Measurements from ENCODE around the gene GULP1. TPM values are rescaled to one million over a fixed set of nuclear protein-coding genes. Genes with fewer than 3 reads are reported as not detected.
A peak's percentile ranks its signal among the peaks of the same experiment; 100 is the strongest.
"Not testable (repeated sequence)": the region's sequence is repeated elsewhere in the genome, so short reads cannot be mapped to it uniquely, and the experiment has no call there.

The GULP1 gene
- polyA plus RNA-seq, 4 donors: 51.7 to 77.3 (median 64.6) TPM

- DNase-seq (ENCODE audit: low read depth in 4 of 4, low spot score in 3 of 4): no peak
Measured at GRCh38 chr2:188577231-188577630, 285.6 kb downstream of the GULP1 start.

- no peak for DNase-seq (ENCODE audit: low read depth in 4 of 4, low spot score in 3 of 4)
Measured at GRCh38 chr2:188580738-188581137, 289.1 kb downstream of the GULP1 start.

DNA sequence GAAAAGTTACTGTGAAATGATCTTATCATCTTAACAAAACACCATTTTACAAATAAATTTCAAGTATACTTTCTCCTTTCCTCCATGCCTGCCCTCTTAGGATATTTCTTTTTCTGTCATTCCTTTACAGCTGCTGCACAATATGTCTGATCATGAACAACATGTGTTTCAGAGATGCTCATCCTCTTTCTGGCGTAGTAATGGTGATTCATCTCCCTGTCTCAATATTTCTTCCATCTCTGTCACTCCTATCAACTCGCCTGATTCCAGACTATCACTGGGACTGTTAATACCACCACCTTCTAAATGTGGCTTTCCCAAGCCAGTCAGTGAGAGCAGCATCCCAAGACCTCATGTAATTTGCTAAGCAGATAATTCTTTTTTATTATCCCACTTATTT, 290.5 kb downstream of the GULP1 start:
- DNase-seq (ENCODE audit: low read depth in 4 of 4, low spot score in 3 of 4): no peak

- DNase-seq (ENCODE audit: low read depth in 4 of 4, low spot score in 3 of 4): no peak
Measured at GRCh38 chr2:188588235-188588634, 296.6 kb downstream of the GULP1 start.

- no peak for DNase-seq (ENCODE audit: low read depth in 4 of 4, low spot score in 3 of 4)
Measured at GRCh38 chr2:188596054-188596453, 304.4 kb downstream of the GULP1 start.

- DNase-seq (ENCODE audit: low read depth in 4 of 4, low spot score in 3 of 4): peak; percentile 19 to 37 (median 30)
Measured at GRCh38 chr2:188598551-188598950, 306.9 kb downstream of the GULP1 start.

- DNase-seq (ENCODE audit: low read depth in 4 of 4, low spot score in 3 of 4): peak in 2 of 4 donors; percentile 4 to 6
Measured at GRCh38 chr2:188599140-188599539, 307.5 kb downstream of the GULP1 start.

DNA sequence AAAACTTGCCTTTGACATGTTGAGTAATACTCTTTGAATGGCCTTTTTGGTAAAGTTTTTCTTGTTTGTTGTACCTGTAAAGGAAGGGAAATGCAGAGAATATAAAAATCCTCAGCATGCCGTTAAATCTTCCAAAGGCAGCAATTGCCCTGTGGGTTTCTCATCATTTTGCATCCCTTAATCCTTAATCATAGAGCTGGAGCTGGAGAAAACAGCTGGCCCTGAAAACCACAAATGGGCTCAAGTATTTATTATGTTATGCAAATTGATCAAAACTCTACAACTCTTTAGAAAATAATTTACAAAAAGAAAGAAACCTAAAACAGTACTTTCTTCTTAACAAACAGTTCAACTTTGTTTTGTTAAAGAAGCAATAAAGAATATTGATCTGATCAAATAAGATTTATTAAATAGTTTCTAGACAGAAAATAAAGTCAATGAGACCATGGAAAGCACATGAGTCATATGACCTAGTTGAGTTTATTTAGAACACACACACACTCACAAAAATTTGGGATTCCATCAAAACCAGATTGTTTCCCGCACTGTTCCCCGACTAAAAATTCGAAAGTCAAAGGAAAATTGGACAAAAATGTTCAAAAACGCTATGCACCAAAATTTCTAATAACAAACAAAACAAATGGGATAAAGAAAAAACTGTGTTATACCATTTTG, 309.0 kb downstream of the GULP1 start:
- no peak for DNase-seq (ENCODE audit: low read depth in 4 of 4, low spot score in 3 of 4)

DNA sequence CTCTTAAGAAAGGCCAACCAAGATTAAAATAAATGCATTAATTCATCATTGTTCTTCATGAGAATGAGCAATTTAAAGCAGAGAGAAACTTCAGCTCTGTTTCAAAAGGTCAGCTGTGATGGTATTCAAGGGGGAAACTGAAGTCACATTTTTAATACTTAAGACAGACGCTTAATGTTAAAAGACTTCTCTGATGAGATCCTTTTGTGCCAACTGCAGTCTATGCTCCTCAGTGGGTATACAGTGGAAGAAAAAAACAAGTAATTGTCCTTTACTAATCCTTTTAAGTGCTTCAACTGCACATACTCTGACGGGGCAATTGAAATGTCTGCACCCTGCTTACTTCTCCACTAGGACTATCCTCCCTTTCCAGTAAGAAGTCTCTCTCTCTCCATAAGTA, 309.7 kb downstream of the GULP1 start:
- DNase-seq (ENCODE audit: low read depth in 4 of 4, low spot score in 3 of 4): no peak

DNA sequence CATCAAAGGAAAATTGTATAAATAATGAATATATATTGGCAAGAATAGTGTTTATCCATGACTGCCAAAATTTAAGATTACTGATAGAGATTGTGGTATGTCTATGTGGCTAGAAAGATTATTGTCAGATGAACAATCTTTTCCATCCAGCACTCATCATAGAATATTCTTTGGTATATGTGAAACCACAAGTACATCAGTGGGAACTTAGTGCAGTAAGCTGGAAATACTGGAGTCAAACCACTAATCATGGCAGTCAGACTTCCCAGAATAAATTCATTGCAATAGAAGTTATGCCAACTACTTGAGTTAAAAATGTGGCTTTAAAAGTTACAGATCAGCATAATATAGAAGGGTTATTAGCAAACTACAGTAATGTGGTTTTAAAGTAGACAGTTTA, 310.3 kb downstream of the GULP1 start:
- no peak for DNase-seq (ENCODE audit: low read depth in 4 of 4, low spot score in 3 of 4)

DNA sequence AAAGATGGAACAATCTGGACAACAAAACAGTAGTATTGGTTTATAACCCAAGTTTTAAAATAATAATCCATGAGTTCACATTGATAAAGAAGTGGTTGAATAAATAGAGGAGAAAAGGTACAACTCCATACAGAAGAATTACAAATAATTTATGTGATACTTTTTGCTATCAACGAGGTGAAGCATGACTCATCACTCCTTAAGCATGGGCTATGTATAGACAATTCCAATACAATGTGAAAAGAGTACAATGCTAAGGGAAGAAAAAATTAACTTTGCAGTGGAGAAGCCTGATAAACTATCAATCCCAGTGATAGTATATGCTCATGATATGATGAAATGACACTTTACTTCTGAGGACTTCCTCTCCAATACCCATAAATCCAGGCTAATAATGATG, 312.9 kb downstream of the GULP1 start:
- no peak for DNase-seq (ENCODE audit: low read depth in 4 of 4, low spot score in 3 of 4)

DNA sequence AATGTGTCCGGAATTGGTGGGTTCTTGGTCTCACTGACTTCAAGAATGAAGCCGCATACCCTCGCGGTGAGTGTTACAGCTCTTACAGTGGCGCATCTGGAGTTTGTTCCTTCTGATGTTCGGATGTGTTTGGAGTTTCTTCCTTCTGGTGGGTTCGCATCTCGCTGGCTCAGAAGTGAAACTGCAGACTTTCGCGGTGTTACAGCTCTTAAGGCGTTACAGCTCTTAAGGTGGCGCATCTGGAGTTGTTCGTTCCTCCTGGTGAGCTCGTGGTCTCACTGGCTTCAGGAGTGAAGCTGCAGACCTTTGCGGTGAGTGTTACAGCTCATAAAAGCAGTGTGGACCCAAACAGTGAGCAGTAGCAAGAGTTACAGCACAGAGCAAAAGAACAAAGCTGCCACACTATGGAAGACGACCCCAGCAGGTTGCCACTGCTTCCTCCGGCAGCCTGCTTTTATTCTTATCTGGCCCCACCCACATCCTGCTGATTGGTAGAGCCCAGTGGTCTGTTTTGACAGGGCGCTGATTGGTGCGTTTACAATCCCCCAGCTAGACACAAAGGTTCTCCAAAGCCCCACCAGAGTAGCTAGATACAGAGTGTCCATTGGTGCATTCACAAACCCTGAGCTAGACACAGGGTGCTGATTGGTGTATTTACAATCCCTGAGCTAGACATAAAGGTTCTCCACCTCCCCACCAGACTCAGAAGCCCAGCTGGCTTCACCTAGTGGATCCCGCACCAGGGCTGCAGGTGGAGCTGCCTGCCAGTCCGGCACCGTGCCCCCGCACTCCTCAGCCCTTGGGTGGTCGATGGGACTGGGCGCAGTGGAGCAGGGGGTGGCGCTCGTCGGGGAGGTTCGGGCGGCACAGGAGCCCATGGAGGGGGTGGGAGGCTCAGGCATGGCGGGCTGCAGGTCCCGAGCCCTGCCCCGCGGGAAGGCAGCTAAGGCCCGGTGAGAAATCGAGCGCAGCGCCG, 314.2 kb downstream of the GULP1 start:
- DNase-seq (ENCODE audit: low read depth in 4 of 4, low spot score in 3 of 4): not testable (repeated sequence)

DNA sequence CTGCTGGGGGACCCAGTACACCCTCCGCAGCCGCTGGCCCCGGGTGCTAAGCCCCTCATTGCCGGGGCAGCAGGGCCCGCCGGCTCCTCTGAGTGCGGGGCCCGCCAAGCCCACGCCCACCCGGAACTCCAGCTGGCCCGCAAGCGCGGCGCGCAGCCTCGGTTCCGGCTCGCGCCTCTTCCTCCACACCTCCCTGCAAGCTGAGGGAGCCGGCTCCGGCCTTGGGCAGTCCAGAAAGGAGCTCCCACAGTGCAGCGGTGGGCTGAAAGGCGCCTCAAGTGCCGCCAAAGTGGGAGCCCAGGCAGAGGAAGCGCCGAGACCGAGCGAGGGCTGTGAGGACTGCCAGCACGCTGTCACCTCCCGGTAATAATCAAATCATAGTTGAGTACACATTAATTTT, 314.9 kb downstream of the GULP1 start:
- not testable (repeated sequence) for DNase-seq (ENCODE audit: low read depth in 4 of 4, low spot score in 3 of 4)

- no peak for DNase-seq (ENCODE audit: low read depth in 4 of 4, low spot score in 3 of 4)
Measured at GRCh38 chr2:188607501-188607900, 315.8 kb downstream of the GULP1 start.

GRCh38 chr2:188609321-188610049, 317.8 kb downstream of the GULP1 start:
- DNase-seq (ENCODE audit: low read depth in 4 of 4, low spot score in 3 of 4): no peak

DNA sequence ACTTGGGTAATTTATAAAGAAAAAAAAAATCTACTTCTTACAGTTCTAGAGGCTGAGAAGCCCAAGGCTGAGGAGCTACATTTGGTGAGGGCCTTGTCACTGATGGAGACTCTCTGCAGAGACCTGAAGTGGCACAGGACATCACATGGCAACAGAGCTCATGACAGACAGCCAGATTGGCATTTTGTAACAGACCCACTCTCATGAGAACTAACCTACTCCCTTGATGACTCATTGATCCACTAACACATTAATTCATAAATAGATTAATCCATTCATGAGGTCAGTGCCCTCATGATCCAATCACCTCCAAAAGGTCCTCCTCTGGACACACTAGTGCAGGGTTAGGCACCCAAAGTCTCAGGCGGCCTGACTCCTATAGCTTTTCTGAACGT, 318.4 kb downstream of the GULP1 start:
- DNase-seq (ENCODE audit: low read depth in 4 of 4, low spot score in 3 of 4): no peak

DNA sequence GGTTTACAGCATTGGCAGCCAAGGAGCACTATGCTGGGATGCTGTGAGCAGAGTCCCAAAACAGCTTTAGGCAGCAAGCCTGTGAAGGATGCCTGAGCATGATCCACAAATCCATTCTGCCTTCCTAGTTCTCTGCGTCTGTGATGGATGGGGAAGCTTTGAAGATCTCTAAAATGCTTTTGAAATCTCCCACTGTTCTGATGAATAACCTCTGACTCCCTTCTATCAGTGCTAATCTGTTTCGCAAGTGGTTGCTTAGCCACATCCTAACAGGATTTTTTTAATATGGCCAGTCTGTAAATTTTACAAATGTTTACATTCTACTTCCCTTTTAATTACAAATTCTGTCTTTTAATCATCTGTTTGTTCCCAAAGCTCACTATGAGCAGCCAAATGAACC, 319.2 kb downstream of the GULP1 start:
- DNase-seq (ENCODE audit: low read depth in 4 of 4, low spot score in 3 of 4): no peak

DNA sequence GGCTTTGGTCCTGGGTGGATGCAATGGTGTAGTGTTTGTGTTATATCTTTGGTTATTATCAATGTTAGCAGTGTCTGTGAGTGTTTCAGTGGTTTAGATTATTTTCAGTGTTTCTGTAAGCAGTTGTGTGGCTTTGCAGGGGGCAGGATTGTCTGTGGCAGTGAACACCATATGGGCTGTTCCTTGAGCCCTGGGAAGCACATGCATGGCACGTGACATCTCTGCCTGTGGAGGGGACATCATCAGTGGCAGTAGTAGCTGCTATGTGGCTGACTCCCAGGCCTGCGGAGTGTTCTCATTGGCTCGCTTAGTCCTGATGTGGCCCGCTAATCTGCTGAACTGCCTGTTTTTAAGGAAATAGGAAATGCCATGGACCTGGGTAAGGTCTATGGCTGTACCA, 327.5 kb downstream of the GULP1 start:
- DNase-seq (ENCODE audit: low read depth in 4 of 4, low spot score in 3 of 4): no peak

GRCh38 chr2:188620916-188621315, 329.2 kb downstream of the GULP1 start:
- DNase-seq (ENCODE audit: low read depth in 4 of 4, low spot score in 3 of 4): no peak

DNA sequence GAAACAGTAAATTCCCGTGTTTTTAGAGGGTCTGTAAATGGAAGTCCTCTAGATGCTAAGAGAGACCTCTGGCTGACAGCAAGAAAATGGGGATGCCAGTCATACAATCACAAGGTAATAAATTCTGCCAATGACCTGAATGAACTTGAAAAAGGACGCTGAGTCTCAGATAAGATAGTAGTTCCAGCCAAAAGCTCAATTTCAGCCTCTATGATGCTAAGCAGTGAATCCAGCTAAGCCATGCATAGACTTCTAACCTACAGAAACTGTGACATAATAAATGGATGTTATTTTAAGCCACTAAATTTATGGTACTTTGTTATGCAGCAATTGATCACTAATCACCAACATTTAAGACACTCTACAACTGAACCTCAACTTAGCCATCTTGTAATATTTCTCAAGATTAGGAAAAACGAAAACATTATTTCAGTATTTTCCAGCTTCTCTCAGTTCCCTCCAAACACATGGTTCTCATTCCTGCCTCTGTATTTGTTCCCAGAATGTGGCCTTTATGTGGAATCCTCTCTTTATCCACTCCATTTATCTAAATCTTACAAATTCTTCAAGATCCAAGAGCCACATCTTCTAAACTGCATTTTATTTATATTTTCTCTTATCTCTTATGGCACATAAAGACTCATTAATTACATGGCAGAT, 331.1 kb downstream of the GULP1 start:
- DNase-seq (ENCODE audit: low read depth in 4 of 4, low spot score in 3 of 4): no peak

All from left renal pelvis (tissue), 4 donors.